Measurements from ENCODE around the gene MEF2D.

GRCh38 chr1:156503698-156504437 lies 3.3 kb upstream of the MEF2D start:
- TF ChIP-seq, protein P1, sequence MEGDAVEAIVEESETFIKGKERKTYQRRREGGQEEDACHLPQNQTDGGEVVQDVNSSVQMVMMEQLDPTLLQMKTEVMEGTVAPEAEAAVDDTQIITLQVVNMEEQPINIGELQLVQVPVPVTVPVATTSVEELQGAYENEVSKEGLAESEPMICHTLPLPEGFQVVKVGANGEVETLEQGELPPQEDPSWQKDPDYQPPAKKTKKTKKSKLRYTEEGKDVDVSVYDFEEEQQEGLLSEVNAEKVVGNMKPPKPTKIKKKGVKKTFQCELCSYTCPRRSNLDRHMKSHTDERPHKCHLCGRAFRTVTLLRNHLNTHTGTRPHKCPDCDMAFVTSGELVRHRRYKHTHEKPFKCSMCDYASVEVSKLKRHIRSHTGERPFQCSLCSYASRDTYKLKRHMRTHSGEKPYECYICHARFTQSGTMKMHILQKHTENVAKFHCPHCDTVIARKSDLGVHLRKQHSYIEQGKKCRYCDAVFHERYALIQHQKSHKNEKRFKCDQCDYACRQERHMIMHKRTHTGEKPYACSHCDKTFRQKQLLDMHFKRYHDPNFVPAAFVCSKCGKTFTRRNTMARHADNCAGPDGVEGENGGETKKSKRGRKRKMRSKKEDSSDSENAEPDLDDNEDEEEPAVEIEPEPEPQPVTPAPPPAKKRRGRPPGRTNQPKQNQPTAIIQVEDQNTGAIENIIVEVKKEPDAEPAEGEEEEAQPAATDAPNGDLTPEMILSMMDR (optimal IDR thresholded peaks at IDR 0.05 in 1 of 3, IDR thresholded peaks at IDR 0.05 in 1 of 3, conservative IDR thresholded peaks at IDR 0.05 in 1 of 3; ENCODE audit: extremely low read depth in 1 of 3, insufficient read depth in 2 of 3, low read length in 3 of 3): no peak
- no peak for TF ChIP-seq EZH2 (IDR thresholded peaks at IDR 0.05; ENCODE audit: low read length)

Data from keratinocyte (primary cell).